SK-N-SH (cell line): ENCODE measurements around the gene NCKAP5. TPM values are rescaled to one million over a fixed set of nuclear protein-coding genes. Genes with fewer than 3 reads are reported as not detected.

Source experiments
- CTCF ChIA-PET: fragments of 300-600, 350-600 bp; formaldehyde crosslinking; extraction: SDS; loops from one replicate; lab custom pipeline; 2021; lab: Yijun Ruan, JAX
- POLR2A ChIA-PET: fragments of 350-600 bp; sonication (Branson Sonifier 250); formaldehyde crosslinking; extraction: SDS; loops from one replicate; lab custom pipeline; 2020; ENCODE audit warnings: antibody characterized with exemption, inconsistent platforms; lab: Yijun Ruan, JAX
- DNase-seq: peaks from one replicate; pipeline ENCODE4 v3.0.0; 2012
- H2AFZ ChIP-seq: fragments of 200-600 bp; sonication (generic); 2 replicates; pipeline ENCODE4 v1.8.1; 2016; ENCODE audit warnings: antibody characterized with exemption, mild to moderate bottlenecking, low read depth
- H3F3A ChIP-seq: fragments of 200-600 bp; sonication (generic); replicated peaks from 2 replicates; pipeline ENCODE3; 2016; ENCODE audit warnings: antibody characterized with exemption, mild to moderate bottlenecking; ENCODE audit not compliant: insufficient read depth
- H3K27ac ChIP-seq, 2 experiments: fragments of 200-500 bp in 1 of 2; fragments of 200-600 bp in 1 of 2; sonication (Bioruptor generic) in 1 of 2; sonication (generic), shearing (Covaris generic) in 1 of 2; 2 replicates each; pipeline versions ENCODE4 v1.5.1 to v1.6.1; 2014 to 2016; ENCODE audit warnings: low read depth in 2 of 2, inconsistent platforms in 1 of 2, low read length in 1 of 2, mild to moderate bottlenecking in 1 of 2, mixed read lengths in 1 of 2
- H3K27me3 ChIP-seq: fragments of 200-600 bp; sonication (generic), shearing (Covaris generic); 2 replicates; pipeline ENCODE4 v1.6.1; 2016; ENCODE audit warnings: mixed run types; ENCODE audit not compliant: insufficient read depth
- H3K36me3 ChIP-seq, 2 experiments: fragments of 200-500 bp in 1 of 2; fragments of 200-600 bp in 1 of 2; sonication (Bioruptor generic) in 1 of 2; sonication (generic) in 1 of 2; replicated peaks in 1 of 2; 2 replicates each; pipeline versions ENCODE3 to v1.5.1; 2014 to 2016; ENCODE audit warnings: low read length in 1 of 2, mild to moderate bottlenecking in 1 of 2; ENCODE audit not compliant: insufficient read depth in 2 of 2, control insufficient read depth in 1 of 2
- H3K4me1 ChIP-seq, 2 experiments: fragments of 200-500 bp in 1 of 2; fragments of 200-600 bp in 1 of 2; sonication (Bioruptor generic) in 1 of 2; sonication (generic), shearing (Covaris generic) in 1 of 2; 2 replicates each; pipeline versions ENCODE4 v1.5.1 to v1.6.1; 2014 to 2016; ENCODE audit warnings: low read depth in 1 of 2, low read length in 1 of 2, mixed run types in 1 of 2; ENCODE audit not compliant: insufficient read depth in 2 of 2, control insufficient read depth in 1 of 2
- H3K4me2 ChIP-seq: fragments of 200-600 bp; sonication (generic), shearing (Covaris generic); 2 replicates; pipeline ENCODE4 v1.6.1; 2017; ENCODE audit warnings: mixed run types
- H3K4me3 ChIP-seq, 2 experiments: fragments of 200-500 bp in 1 of 2; fragments of 200-600 bp in 1 of 2; sonication (Bioruptor generic) in 1 of 2; sonication (generic), shearing (Covaris generic) in 1 of 2; 2 replicates each; pipeline versions ENCODE4 v1.5.1 to v1.8.1; 2014 to 2016; ENCODE audit warnings: low read depth in 2 of 2, inconsistent platforms in 1 of 2, low read length in 1 of 2, mild to moderate bottlenecking in 1 of 2, mixed read lengths in 1 of 2, moderate library complexity in 1 of 2
- H3K79me2 ChIP-seq: fragments of 200-600 bp; sonication (generic); 2 replicates; pipeline ENCODE4 v1.8.1; 2017; ENCODE audit warnings: mild to moderate bottlenecking; ENCODE audit not compliant: insufficient read depth
- H3K9ac ChIP-seq: fragments of 200-600 bp; sonication (generic); 2 replicates; pipeline ENCODE4 v1.6.1; 2017; ENCODE audit warnings: mixed run types
- H3K9me2 ChIP-seq: fragments of 200-600 bp; sonication (generic); 2 replicates; pipeline ENCODE4 v1.6.1; 2017; ENCODE audit warnings: mixed run types
- H3K9me3 ChIP-seq: fragments of 200-600 bp; sonication (generic); 2 replicates; pipeline ENCODE4 v1.6.1; 2017; ENCODE audit warnings: mixed run types, mild to moderate bottlenecking, moderate library complexity
- H4K20me1 ChIP-seq: fragments of 200-600 bp; sonication (generic); 2 replicates; pipeline ENCODE4 v1.6.1; 2017; ENCODE audit warnings: mild to moderate bottlenecking, mixed run types; ENCODE audit not compliant: insufficient read depth
- CTCF ChIP-seq: fragments of 200-600 bp; sonication (generic); IDR thresholded peaks from 2 replicates; pipeline ENCODE4 v1.6.1; 2017; ENCODE audit warnings: antibody characterized with exemption, mild to moderate bottlenecking, moderate library complexity
- FOXM1 ChIP-seq: IDR thresholded peaks from 2 replicates; pipeline ENCODE4 v1.4.0; 2012; ENCODE audit warnings: low read depth, mild to moderate bottlenecking
- GABPA ChIP-seq: IDR thresholded peaks from 2 replicates; pipeline ENCODE4 v1.4.0; 2012; ENCODE audit warnings: low read depth, mild to moderate bottlenecking
- JUND ChIP-seq: IDR thresholded peaks from 2 replicates; pipeline ENCODE4 v1.4.0; 2012
- NFIC ChIP-seq: IDR thresholded peaks from 2 replicates; pipeline ENCODE4 v1.4.0; 2012; ENCODE audit warnings: borderline replicate concordance
- PBX3 ChIP-seq: IDR thresholded peaks from 2 replicates; pipeline ENCODE4; 2012
- RAD21 ChIP-seq: IDR thresholded peaks from 2 replicates; pipeline ENCODE4 v1.6.1; 2012; ENCODE audit warnings: mild to moderate bottlenecking, low read length
- RFX5 ChIP-seq: IDR thresholded peaks from 2 replicates; pipeline ENCODE4 v1.6.1; 2012; ENCODE audit warnings: mild to moderate bottlenecking, improper control_type of control experiment, low read length
- RXRA ChIP-seq: IDR thresholded peaks from 2 replicates; pipeline ENCODE4 v1.4.0; 2012; ENCODE audit warnings: low read depth, mild to moderate bottlenecking, borderline replicate concordance
- SMC3 ChIP-seq: IDR thresholded peaks from 2 replicates; pipeline ENCODE4 v1.6.1; 2012; ENCODE audit warnings: low read depth, low read length, improper control_type of control experiment
- USF1 ChIP-seq: IDR thresholded peaks from 2 replicates; pipeline ENCODE4 v1.4.0; 2012; ENCODE audit warnings: low read depth, borderline replicate concordance
- WGBS: methylation state at CpG from one replicate; pipeline ENCODE4 v1.1.6; 2017; ENCODE audit warnings: low lambda C conversion rate; 5-methylcytosine and 5-hydroxymethylcytosine counted together
- polyA plus RNA-seq, 3 experiments: library from polyadenylated mRNA; depleted of rRNA; stranded (reverse); fragments of >200 nt; gene quantifications; 2 replicates each; pipeline ENCODE4 v1.2.3, GENCODE V29; 2012

Gene NCKAP5
- polyA plus RNA-seq, 1 of the 3 experiments (the other 2 are of a cell fraction): 0.02 TPM

GRCh38 chr2:133193544-133194361 is 374.5 kb downstream of the NCKAP5 start:
- Histone ChIP-seq H3K9ac (no peak overlapping the region), H3K4me3 (no peak overlapping the region), H3K27ac (no peak overlapping the region), H3F3A (no peaks in the 10 kb centered on the region), H3K36me3 (no peaks in the 10 kb centered on the region), H3K27me3 (no peaks in the 10 kb centered on the region), H2AFZ (no peak overlapping the region), H3K79me2 (no peaks in the 10 kb centered on the region), H4K20me1 (no peaks in the 10 kb centered on the region)
- POLR2A ChIA-PET: no interaction called here
- 64% methylated on average over 7 of the region's 7 CpGs for WGBS
- TF ChIP-seq CTCF: no peak
- TF ChIP-seq, all 33 proteins: peak for 0
- no peak overlapping the region for H3K4me2 ChIP-seq
- no peaks in the 10 kb centered on the region for H3K9me3 ChIP-seq
- H3K9me2 ChIP-seq: no peaks in the 10 kb centered on the region
- DNase-seq: no peak
- peaks cover 0 to 7% of the 10 kb centered on the region in 2 experiments; a peak in 1 of 4 replicates for H3K4me1 ChIP-seq
- CTCF ChIA-PET: interaction anchor here (0.9 to 2.2 kb wide), 3 partner anchors 23 to 646 kb away, joined by 4 to 9 read pairs (median 5); no protein-coding TSS in a partner anchor

- Histone ChIP-seq H3K9ac (no peak overlapping the region), H3K4me1 (peaks cover 0 to 7% of the 10 kb centered on the region in 2 experiments; a peak in 1 of 4 replicates), H3K27ac (no peak overlapping the region), H3F3A (no peaks in the 10 kb centered on the region), H3K4me3 (no peak overlapping the region)
- WGBS: 82% methylated on average over 3 of the region's 3 CpGs
- CTCF ChIA-PET: no interaction called here
- TF ChIP-seq CTCF (peak; percentile 31; the same call in 1 of the 2 replicates), NFIC (no peak)
- TF ChIP-seq, all 33 proteins: peak for 1
- POLR2A ChIA-PET: no interaction called here
- H3K36me3 ChIP-seq: no peaks in the 10 kb centered on the region
- H3K4me2 ChIP-seq: no peak overlapping the region
- H3K27me3 ChIP-seq: no peaks in the 10 kb centered on the region
- H3K9me3 ChIP-seq: no peaks in the 10 kb centered on the region
- H3K9me2 ChIP-seq: no peaks in the 10 kb centered on the region
- no peak for DNase-seq
- H4K20me1 ChIP-seq: no peaks in the 10 kb centered on the region
- no peaks in the 10 kb centered on the region for H3K79me2 ChIP-seq
- no peak overlapping the region for H2AFZ ChIP-seq
These were observed 376.2 kb downstream of the NCKAP5 start for GRCh38 chr2:133192028-133192427.

GRCh38 chr2:133177196-133177595 is 391.1 kb downstream of the NCKAP5 start:
- H3K4me2 ChIP-seq: no peak overlapping the region
- no peak overlapping the region for H3K9ac ChIP-seq
- TF ChIP-seq GABPA: no peak
- no peak for TF ChIP-seq JUND
- no peak for TF ChIP-seq PBX3
- no peak for TF ChIP-seq USF1
- TF ChIP-seq RFX5: no peak
- TF ChIP-seq CTCF: no peak
- TF ChIP-seq SMC3: no peak
- no peak for TF ChIP-seq RXRA
- TF ChIP-seq RAD21: no peak
- no peak for TF ChIP-seq FOXM1
- DNase-seq: no peak
- no peaks in the 10 kb centered on the region for H3K9me3 ChIP-seq
- no peaks in the 10 kb centered on the region for H3F3A ChIP-seq
- no peak overlapping the region for H3K27ac ChIP-seq
- H3K79me2 ChIP-seq: no peaks in the 10 kb centered on the region
- no peaks in the 10 kb centered on the region for H3K36me3 ChIP-seq
- H4K20me1 ChIP-seq: no peaks in the 10 kb centered on the region
- H2AFZ ChIP-seq: no peak overlapping the region
- H3K27me3 ChIP-seq: no peaks in the 10 kb centered on the region
- no peaks in the 10 kb centered on the region for H3K4me1 ChIP-seq
- POLR2A ChIA-PET: no interaction called here
- CTCF ChIA-PET: interaction anchor here (1.0 kb wide), 1 partner anchor 500 kb away, joined by 3 read pairs; no protein-coding TSS in a partner anchor
- H3K9me2 ChIP-seq: no peaks in the 10 kb centered on the region
- H3K4me3 ChIP-seq: no peak overlapping the region
- WGBS: 66% methylated on average over 4 of the region's 4 CpGs
